NCI-H128 (cell line): ENCODE measurements around the gene CD180.

Experiments used
- DNase-seq: peaks from one replicate; lab custom pipeline; 2025; ENCODE audit not compliant: unreplicated experiment; lab: John Stamatoyannopoulos, UW

Gene CD180

GRCh38 chr5:67133217-67133616 lies 63.4 kb downstream of the CD180 start:
- DNase-seq, result no peak

GRCh38 chr5:67129768-67130167 lies 66.8 kb downstream of the CD180 start:
- no peak for DNase-seq
